Activated naive CD4-positive, alpha-beta T cell treated with anti-CD3 and anti-CD28 coated beads, Interleukin-2, amount 50 U/mL, for 72 hours (primary cell): ENCODE measurements around the gene SLC6A4. TPM values are rescaled to one million over a fixed set of nuclear protein-coding genes. Genes with fewer than 3 reads are reported as not detected.

Source experiments
- ATAC-seq, 2 donors: fragments of 150-1000 bp; cut with Tn5 transposase; 2 replicates each; pipeline ENCODE4 v1.10.0; 2021; ENCODE audit warnings: mild to moderate bottlenecking in 2 of 2, moderate library complexity in 2 of 2
- DNase-seq, 2 donors: peaks; one replicate each; pipeline ENCODE4 v3.0.0; 2021 to 2022; ENCODE audit warnings: low spot score in 2 of 2
- H3K27ac Mint-ChIP-seq, 2 donors: one replicate each; pipeline ENCODE4 v1.8.0; 2022; ENCODE audit warnings: mild to moderate bottlenecking in 2 of 2, mixed read lengths in 2 of 2
- H3K36me3 Mint-ChIP-seq, 2 donors: one replicate each; pipeline ENCODE4 v1.8.0; 2022; ENCODE audit warnings: mixed read lengths in 2 of 2
- H3K9me3 Mint-ChIP-seq, 2 donors: one replicate each; pipeline ENCODE4 v1.8.0; 2022; ENCODE audit warnings: mixed read lengths in 2 of 2
- total RNA-seq, 2 donors: library from RNA; stranded (reverse); gene quantifications; one replicate each; pipeline ENCODE4 v1.2.3, GENCODE V29; 2022

Gene SLC6A4
- not detected for total RNA-seq

DNA sequence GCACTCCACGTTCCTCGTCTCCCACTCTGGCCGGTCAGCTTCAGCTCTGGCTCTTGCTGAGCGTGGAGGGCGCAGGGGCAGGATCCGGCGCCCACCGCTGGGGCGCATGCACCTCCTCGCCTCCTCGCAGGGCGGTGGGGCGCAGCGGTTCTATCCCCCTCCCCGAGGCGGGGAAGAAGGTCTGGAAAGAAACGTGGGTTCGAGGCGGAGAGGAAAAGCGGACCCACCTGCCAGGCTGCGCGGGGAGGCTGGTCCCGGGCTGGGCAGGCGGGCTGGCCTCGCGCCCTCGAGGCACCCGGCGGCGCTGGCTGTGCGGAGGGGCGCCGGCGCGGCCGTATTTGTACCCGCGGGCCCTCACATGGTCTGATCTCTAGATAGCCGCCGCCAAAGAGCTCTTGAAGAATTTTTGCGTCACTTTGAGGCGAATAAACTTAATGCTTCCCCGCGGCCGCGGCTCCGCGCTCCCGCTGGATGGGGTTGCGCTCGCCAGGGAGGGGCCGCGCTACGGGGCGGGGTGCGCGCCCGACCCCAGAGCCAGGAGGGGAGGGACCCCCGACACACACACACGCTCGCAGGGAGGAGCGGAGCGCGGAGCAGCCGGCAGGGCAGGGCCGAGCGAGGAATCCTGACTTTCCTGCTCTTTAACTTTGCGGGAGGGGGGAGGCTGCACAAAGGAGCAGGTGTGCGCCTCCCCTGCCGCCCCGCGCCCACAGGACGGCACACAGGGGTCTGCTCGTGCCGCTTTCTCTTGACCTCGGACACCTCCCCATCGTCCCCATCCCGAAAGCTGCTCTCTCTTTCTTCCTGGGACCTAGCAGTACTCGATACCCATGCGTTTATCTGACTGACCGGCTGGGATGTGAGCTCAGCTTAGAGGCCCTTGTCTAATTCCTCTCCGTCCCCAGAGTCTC, at the start of gene SLC6A4:
SLC6A4 (minus strand) TSS at position 312 of the 911 bp plus-strand sequence. CDS start 13,739 bp downstream, outside the sequence.
- H3K9me3 Mint-ChIP-seq, result no peaks in the 10 kb centered on the region
- no peak within 1 kb of the TSS for H3K27ac Mint-ChIP-seq
- H3K36me3 Mint-ChIP-seq, result peaks cover 0 to 4% of the 10 kb centered on the region in 2 donors
- DNase-seq, result no peak
- peak in 1 of 2 donors; percentile 35 for ATAC-seq

DNA sequence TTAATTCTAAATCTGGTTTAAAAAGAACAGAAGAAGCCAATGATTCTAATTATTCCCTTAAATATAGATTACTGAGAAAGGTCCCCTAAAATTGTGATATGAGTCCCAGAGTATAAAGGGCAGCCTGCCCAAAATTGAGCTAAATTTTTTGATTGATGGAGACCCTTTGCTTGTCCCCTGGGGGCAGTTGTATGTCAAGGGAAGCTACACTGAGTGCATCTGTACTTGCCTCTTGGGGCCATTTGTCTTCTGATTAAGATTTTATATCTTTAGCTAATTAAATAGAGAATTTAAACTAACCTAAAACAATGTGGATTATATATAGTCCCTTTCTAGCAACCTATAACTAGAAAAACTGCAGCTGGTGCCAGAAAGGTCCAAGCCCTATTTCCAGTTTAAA, 43.7 kb upstream of the SLC6A4 start:
- ATAC-seq (no peak), DNase-seq (no peak)
- no peak overlapping the region for H3K27ac Mint-ChIP-seq
- H3K9me3 Mint-ChIP-seq, result no peaks in the 10 kb centered on the region
- peaks cover 6% of the 10 kb centered on the region in 2 donors for H3K36me3 Mint-ChIP-seq

DNA sequence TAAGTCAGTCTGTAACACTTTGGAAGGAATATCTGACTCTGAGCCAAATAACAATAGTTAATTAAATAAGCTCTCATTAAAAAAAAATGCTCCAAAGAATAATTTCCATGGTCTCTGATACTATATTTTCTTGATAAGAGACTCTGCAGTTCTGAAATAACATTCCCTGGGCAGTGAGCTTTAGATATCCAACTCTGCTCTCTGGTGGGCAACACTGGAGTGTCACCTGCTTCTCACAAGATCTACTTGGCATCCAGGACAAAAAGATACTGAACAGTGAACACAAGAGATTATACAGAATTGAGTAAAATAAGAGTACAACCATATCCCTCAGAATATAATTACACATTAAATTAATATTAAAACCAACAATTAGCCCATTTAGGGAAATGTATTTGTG, 42.5 kb upstream of the SLC6A4 start:
- H3K27ac Mint-ChIP-seq, result no peak overlapping the region
- DNase-seq (no peak), ATAC-seq (no peak)
- H3K36me3 Mint-ChIP-seq, result peaks cover 6 to 17% of the 10 kb centered on the region in 2 donors
- H3K9me3 Mint-ChIP-seq, result no peaks in the 10 kb centered on the region

DNA sequence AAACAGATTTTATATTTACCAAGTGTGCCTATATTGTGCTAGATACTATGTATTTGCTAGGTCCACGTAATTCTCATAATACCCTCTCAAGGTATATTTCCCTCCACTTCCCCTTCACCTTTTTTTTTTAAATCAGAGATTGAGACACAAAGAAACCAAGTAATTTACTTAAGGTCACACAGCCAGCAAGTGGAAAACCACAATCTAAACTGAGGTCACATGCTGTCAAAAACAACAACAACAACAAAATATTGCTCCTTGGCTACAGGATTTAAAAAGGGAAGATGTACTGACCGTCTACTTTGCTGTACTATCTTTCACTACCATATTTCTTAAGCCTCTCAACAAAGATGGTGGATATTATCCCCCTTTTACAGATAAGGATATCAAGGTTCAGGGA, 40.4 kb upstream of the SLC6A4 start:
- Mint-ChIP-seq H3K27ac (peak overlapping the region in 1 of 2 donors; percentile 51), H3K9me3 (no peaks in the 10 kb centered on the region), H3K36me3 (peaks cover 17 to 27% of the 10 kb centered on the region in 2 donors)
- DNase-seq (no peak), ATAC-seq (no peak)

DNA sequence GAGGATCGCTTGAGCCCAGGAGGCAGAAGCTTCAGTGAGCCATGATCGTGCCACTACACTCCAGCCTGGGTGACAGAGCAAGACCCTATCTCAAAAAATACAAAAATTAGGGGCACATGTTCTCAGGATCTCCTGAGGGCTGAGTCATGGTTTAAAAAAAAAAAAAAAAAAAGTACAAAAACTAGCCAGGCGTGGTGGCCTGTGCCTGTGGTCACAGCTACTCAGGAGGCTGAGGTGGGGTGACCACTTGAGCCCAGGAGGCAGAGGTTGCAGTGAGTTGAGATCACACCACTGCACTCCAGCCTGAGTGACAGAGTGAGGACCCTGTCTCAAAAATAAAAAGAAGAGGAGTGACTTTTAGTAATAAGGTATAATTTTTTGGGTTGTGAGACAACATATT, 39.4 kb upstream of the SLC6A4 start:
- ATAC-seq (no peak), DNase-seq (no peak)
- Mint-ChIP-seq H3K9me3 (no peaks in the 10 kb centered on the region), H3K36me3 (peaks cover 20 to 29% of the 10 kb centered on the region in 2 donors), H3K27ac (no peak overlapping the region)

DNA sequence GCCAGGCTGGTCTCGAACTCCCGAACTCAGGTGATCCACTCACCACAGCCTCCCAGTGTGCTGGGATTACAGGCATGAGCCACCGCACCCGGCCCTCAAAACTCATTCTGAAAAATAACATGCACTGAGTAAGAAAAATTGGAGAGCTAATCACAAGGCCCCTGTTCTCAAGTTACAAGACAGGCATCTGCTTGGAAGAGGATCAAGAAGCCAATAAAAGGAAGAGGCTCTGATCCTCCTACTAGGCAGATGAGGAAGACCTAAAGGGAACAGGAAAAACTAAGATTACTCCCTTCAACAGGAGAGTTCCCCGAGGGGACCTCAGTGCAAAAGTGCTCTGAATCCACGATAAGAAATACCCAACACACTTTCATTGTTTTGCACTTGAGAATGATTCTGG, 37.9 kb upstream of the SLC6A4 start:
- ATAC-seq (no peak), DNase-seq (no peak)
- Mint-ChIP-seq H3K9me3 (no peaks in the 10 kb centered on the region), H3K27ac (peak overlapping the region in 1 of 2 donors; percentile 50), H3K36me3 (peaks cover 22 to 35% of the 10 kb centered on the region in 2 donors)

DNA sequence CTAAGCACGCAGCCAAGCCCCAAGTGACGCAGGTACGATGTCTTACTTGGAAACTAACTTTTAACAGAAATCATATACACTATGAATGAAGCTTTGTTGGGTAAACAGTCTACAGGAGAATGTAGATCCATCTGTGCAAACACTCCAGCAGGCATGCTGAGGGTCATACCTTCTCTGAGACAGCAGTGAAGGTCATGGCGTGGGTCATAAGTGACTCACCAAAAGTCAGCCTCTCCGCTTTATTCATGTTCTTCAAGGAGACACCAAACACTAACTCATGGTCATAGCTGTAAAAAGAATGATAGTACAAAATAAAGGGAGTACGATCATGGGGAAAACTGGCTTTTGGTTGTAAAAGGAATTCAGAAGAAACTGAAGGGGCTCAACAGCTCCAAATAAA, 35.6 kb upstream of the SLC6A4 start:
- DNase-seq, result no peak
- ATAC-seq, result peak in 1 of 2 donors; percentile 41
- Mint-ChIP-seq H3K9me3 (no peaks in the 10 kb centered on the region), H3K36me3 (peaks cover 20 to 35% of the 10 kb centered on the region in 2 donors), H3K27ac (no peak overlapping the region)

DNA sequence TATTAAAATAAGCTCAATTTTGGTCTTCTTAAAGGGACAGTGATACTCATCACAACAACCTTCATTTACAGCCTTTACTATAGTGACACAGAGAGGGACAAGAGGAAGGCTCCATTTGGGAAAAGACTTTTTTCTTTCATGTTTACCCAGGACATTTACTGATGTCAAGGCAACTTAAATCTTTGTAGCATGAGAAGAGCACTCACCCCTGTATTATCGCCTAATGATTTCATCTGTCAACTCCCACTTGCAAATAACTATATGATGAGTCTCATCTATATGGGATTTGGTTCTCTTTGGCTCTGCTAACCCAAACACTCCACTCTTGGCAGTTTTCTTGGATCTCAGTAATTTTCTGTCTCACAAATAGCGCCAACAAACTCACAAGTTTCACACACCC, 32.1 kb upstream of the SLC6A4 start:
- H3K36me3 Mint-ChIP-seq, result peaks cover 19 to 20% of the 10 kb centered on the region in 2 donors

DNA sequence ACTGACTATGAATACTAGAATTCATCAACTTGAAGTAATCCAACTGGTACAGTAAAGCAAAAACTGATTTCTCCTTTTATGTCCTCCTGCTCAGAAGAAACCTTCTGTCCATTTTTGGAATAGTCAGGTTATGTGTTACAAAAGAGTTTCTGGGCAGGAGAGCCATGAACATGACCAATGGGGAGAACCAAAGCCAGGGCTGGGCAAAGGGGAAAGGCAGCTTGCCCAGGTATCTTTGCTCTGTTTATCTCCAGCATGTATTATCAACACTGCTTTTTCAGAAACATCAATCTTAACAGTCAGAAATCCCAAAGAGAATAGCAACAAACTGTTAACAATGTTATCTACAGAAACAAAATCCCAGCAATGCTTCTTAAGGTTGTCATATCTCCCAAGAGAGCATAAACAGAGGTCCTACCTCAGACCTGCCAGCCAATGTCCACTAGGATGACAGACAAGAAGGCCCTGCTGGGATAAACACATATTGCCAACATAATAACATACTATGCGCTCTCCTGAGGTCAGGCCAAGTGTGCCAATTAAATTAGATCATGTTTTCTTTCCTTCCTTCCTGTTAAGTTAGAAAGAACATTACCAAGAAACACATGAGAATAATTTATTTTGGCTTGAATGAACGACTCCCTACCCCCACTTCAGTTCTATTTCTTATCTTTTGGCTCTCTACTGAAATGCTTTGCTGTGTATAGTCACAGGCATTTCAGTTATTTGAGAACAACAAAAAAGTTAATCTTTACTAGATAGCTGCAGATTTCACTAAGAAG, 28.2 kb upstream of the SLC6A4 start:
- H3K9me3 Mint-ChIP-seq, result no peaks in the 10 kb centered on the region
- peaks cover 0 to 6% of the 10 kb centered on the region in 2 donors for H3K36me3 Mint-ChIP-seq
- ATAC-seq (no peak), DNase-seq (no peak)
- H3K27ac Mint-ChIP-seq, result no peak overlapping the region

More for the DNA sequence above, 32.1 kb upstream of the SLC6A4 start:
- ATAC-seq, result no peak
- DNase-seq, result no peak
- Mint-ChIP-seq H3K27ac (no peak overlapping the region), H3K9me3 (no peaks in the 10 kb centered on the region)

DNA sequence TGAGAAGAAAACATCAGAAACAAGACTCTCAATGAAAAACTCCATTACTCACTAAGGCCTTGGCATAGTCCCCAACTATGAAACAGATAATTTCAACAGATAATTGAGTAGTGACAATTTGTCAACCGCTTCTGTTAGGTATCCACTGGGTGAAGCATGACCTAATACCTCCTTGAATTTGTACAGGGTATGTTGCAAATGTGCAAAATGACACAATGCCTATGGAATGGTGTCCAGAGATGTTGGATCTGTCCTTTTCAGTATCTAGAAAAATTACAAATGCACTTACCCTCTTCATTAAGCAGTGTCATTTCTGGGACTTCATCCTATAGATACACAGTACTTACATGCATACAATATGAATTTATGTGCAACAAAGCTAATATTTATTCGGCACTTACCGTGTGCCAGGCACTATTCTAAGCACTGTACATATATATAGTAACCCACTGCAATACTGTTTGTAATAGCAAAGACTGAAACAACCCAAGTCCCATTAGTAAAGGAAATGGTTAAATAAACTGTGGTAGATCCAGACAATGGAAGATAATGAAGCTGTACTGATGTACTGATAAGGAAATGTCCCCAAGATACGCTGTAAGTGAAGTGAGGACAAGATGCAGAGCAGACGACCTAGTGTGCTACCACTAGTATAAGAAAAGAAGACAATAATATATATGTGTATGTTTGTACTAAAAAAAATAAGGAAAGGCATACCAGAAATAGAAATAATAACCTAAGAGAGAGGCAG, 21.4 kb upstream of the SLC6A4 start:
- H3K27ac Mint-ChIP-seq, result peak overlapping the region in 1 of 2 donors; percentile 10
- no peak for ATAC-seq

DNA sequence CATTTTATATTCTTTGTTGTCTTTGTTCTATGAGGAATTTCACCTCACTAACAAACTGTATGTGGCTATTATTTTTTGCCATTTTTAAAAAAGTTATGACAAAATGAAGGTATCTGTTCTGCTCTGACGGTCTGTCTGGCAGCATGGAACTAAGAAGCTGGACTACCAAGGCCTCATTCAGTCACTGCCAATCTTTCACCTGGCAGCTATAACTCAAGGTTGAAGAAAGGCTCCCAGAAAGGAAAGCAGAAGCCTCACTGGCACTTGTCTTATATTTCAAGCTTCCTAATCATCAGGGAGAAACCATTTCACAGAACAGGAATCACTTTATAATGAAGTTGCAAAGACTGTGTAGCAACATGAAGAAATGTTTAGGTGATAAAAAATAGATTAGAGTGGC, 18.7 kb upstream of the SLC6A4 start:
- Mint-ChIP-seq H3K36me3 (peaks cover 0 to 6% of the 10 kb centered on the region in 2 donors), H3K9me3 (no peaks in the 10 kb centered on the region), H3K27ac (no peak overlapping the region)
- no peak for DNase-seq
- no peak for ATAC-seq

More for the DNA sequence above, 21.4 kb upstream of the SLC6A4 start:
- Mint-ChIP-seq H3K36me3 (no peaks in the 10 kb centered on the region), H3K9me3 (no peaks in the 10 kb centered on the region)
- DNase-seq, result no peak

DNA sequence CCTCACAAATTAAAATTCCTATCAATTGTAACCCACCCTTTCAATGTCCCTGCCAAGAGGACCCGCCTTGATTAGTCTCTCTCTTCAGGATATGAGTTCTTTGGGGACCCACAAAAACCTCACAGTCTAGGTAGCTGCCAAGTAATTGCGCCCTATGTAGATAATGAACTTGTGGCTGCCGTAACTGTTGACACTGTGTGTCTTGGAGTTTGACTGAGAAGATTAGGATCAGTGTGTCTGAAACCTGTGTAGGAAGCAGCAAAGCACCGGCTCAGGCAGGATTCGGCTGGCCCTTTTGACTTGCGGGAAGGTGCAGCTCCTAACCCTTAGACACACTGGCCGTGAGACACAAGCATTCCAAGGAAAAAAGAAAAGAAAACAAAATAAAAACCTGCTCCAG, 17.8 kb upstream of the SLC6A4 start:
- ATAC-seq (no peak), DNase-seq (no peak)
- no peak overlapping the region for H3K27ac Mint-ChIP-seq
- H3K36me3 Mint-ChIP-seq, result peaks cover 4 to 13% of the 10 kb centered on the region in 2 donors
- no peaks in the 10 kb centered on the region for H3K9me3 Mint-ChIP-seq

DNA sequence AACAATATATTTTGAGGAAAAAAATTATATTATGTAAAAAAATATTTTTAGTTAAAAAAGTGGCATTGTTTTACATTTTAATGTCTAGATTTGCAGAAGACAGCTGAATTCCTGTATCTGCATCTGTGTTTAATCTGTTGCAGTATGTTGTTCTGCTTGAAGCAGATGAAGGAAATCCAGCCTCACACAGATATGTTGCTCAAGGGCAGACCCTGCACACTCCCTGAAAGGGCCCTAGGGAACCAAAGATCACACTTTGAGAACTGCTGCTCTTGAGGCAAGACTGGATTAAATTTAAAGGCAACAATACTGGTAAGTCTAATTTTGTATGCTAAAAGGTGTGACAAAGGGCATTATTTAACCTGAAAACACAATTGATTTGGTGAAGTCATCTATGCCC, 16.4 kb upstream of the SLC6A4 start:
- no peak overlapping the region for H3K27ac Mint-ChIP-seq
- H3K9me3 Mint-ChIP-seq, result no peaks in the 10 kb centered on the region
- DNase-seq (no peak), ATAC-seq (no peak)
- H3K36me3 Mint-ChIP-seq, result peaks cover 11 to 20% of the 10 kb centered on the region in 2 donors

DNA sequence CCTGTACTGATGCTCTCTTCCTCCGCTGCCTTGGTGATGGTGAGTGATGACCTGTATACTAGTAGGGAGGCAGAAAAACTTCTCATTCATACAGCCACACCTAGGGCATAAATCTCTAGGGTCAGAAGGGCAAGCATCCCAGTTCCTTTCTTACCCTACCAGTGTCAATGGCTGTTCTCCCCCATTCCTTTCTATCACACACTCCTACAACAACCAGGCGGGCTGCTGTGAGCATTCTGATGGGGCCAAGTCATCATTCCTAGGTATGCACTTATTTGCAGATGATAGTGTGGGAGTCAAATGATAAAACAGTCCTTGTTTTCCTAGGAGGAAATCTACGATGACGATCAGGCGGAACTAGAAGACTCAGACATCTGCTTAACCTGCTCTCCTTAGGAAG, 14.0 kb upstream of the SLC6A4 start:
- H3K9me3 Mint-ChIP-seq, result no peaks in the 10 kb centered on the region
- H3K27ac Mint-ChIP-seq, result no peak overlapping the region
- DNase-seq (no peak), ATAC-seq (no peak)
- H3K36me3 Mint-ChIP-seq, result peaks cover 12 to 24% of the 10 kb centered on the region in 2 donors

DNA sequence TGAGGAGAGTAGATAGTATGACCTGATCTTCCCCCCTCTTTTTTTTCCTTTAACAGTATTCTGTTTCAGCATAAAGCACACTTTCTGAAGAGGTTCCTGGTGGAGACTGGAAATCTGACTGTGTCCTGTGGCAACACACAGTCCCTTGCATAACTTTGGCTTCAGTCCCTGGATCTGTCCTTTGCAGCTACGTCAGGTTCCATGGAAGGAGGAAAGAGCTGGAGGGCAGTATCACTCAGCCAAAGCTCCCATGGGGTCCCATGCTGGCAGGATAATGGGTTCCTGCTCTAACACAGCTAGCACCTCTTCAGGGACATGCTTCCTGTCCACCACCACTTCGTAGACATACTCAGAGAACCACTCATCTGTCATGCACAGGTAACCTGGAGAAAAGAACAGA, 13.3 kb upstream of the SLC6A4 start:
- ATAC-seq (no peak), DNase-seq (no peak)
- Mint-ChIP-seq H3K36me3 (peaks cover 12 to 24% of the 10 kb centered on the region in 2 donors), H3K27ac (no peak overlapping the region), H3K9me3 (no peaks in the 10 kb centered on the region)

DNA sequence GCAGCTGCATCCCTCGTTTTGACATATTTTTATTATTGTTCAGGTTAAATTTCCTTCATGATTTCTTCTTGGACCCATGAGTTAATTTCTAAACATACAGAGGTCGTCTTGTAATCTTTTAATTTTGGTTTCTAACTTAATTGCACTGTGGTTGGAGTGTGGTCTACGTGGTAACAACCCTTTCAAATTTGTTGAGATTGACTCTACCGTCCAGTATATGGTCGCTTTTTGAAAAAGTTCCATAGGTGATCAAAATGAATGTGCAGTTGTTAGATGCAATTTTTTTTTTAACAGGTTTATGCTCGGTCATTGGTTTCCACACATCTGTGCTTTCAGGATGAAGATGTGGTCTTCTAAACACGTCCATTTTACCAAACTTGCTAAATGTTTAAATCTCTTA, 11.0 kb upstream of the SLC6A4 start:
- no peak for ATAC-seq
- Mint-ChIP-seq H3K27ac (no peak overlapping the region), H3K36me3 (peaks cover 12 to 24% of the 10 kb centered on the region in 2 donors), H3K9me3 (no peaks in the 10 kb centered on the region)
- DNase-seq, result no peak
